ENCODE data around the gene ORAI2.

DNA sequence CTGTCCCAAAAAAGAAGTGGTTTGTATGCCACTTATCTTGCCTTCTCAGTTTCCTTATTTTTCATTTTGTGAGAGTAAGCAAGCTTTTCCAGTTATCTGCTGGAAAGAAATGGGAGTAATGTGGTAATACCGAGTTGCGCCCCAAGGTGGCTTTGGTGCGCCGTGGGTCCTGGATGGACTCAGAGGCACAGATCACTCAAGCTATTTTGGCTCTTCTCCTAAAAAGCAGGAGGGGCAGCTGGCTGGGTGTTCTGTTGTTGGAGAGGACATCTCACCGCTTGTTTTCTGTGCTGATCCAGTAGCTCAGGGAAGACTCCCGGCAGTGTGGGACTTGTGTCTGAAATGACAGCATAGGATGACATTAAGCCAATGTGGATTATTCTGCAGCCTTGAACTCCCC, 20.8 kb upstream of the ORAI2 start:
- TF ChIP-seq, protein P1, sequence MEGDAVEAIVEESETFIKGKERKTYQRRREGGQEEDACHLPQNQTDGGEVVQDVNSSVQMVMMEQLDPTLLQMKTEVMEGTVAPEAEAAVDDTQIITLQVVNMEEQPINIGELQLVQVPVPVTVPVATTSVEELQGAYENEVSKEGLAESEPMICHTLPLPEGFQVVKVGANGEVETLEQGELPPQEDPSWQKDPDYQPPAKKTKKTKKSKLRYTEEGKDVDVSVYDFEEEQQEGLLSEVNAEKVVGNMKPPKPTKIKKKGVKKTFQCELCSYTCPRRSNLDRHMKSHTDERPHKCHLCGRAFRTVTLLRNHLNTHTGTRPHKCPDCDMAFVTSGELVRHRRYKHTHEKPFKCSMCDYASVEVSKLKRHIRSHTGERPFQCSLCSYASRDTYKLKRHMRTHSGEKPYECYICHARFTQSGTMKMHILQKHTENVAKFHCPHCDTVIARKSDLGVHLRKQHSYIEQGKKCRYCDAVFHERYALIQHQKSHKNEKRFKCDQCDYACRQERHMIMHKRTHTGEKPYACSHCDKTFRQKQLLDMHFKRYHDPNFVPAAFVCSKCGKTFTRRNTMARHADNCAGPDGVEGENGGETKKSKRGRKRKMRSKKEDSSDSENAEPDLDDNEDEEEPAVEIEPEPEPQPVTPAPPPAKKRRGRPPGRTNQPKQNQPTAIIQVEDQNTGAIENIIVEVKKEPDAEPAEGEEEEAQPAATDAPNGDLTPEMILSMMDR (IDR thresholded peaks at IDR 0.05), result no peak
- no peak for TF ChIP-seq POLR2A (IDR thresholded peaks at IDR 0.05)

All from lower leg skin (tissue), 3 donors.